ENCODE data around the gene RALGAPB.

RALGAPB gene

DNA sequence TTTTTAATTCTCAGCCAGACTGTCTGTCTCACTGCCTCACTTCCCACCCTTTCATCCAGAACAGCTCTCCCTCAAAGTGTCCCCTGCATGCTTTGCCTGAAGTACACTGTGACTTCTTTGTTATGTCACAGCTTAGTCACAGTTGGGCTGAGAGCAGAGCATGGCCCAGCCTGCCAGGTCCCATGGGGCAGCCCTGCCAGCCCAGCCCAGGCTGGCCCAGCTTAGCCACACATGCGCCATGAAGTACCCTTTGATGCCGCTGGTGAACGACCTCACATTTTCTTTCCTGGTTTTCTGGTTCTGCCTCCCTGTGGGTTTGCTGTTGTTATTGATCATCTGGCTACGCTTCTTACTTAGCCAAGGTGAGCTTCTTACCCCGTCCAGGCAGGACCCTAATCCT is 108.4 kb downstream of the RALGAPB start, which contains the start of gene ADIG:
TSS of gene ADIG (plus strand) at position 185 of the 400 bp plus-strand sequence. CDS start at position 239, 54 bp downstream.
- no peak within 1 kb of the TSS for H3K4me2 ChIP-seq (ENCODE audit: insufficient read depth, low read length)
- no peaks in the 10 kb centered on the region for H3K4me1 ChIP-seq (ENCODE audit: insufficient read depth, low read length)

DNA sequence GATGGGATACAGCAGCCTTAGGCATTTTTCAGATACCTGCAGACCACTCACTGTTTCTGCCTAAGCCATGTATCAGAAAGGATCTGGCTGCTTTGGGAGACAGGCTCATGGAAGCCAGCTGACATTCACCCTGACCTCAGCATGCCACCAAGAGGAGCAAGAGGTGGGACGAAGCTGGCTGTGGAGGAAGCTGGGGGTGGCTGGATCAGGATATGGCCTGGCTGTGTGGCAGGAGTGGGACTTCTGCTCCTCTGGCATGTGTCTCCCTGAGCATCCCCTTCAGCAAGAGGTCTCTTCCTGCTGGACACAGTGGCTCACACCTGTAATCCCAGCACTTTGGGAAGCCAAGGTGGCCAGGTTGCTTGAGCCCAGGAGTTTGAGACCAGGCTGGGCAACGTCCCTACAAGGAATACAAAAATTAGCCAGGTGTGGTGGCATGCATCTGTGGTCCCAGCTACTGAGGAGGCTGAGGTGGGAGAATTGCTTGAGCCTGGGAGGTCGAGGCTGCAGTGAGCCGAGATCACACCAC is 109.3 kb downstream of the RALGAPB start:
- ATAC-seq (ENCODE audit: insufficient read depth, low read depth) = no peak
- no peak for DNase-seq
- H3K4me2 ChIP-seq (ENCODE audit: insufficient read depth, low read length) = no peak overlapping the region

More for the DNA sequence above, 108.4 kb downstream of the RALGAPB start, which contains the start of gene ADIG:
- no peak for TF ChIP-seq EZH2 (IDR thresholded peaks at IDR 0.05; ENCODE audit: borderline replicate concordance, low read depth, low read length, severe bottlenecking)
- TF ChIP-seq, protein P1, sequence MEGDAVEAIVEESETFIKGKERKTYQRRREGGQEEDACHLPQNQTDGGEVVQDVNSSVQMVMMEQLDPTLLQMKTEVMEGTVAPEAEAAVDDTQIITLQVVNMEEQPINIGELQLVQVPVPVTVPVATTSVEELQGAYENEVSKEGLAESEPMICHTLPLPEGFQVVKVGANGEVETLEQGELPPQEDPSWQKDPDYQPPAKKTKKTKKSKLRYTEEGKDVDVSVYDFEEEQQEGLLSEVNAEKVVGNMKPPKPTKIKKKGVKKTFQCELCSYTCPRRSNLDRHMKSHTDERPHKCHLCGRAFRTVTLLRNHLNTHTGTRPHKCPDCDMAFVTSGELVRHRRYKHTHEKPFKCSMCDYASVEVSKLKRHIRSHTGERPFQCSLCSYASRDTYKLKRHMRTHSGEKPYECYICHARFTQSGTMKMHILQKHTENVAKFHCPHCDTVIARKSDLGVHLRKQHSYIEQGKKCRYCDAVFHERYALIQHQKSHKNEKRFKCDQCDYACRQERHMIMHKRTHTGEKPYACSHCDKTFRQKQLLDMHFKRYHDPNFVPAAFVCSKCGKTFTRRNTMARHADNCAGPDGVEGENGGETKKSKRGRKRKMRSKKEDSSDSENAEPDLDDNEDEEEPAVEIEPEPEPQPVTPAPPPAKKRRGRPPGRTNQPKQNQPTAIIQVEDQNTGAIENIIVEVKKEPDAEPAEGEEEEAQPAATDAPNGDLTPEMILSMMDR (IDR thresholded peaks at IDR 0.05; ENCODE audit: borderline replicate concordance, extremely low read depth, low read length, poor library complexity, severe bottlenecking) = no peak
- no peak within 1 kb of the TSS for H3K9ac ChIP-seq (ENCODE audit: low read depth, low read length)
- H3K4me3 ChIP-seq (ENCODE audit: low read depth in 1 of 2, low read length in 2 of 2) = no peak within 1 kb of the TSS
- H3K79me2 ChIP-seq (ENCODE audit: insufficient read depth, low read length) = no peaks in the 10 kb centered on the region
- H3K27ac ChIP-seq (ENCODE audit: low read length) = no peak within 1 kb of the TSS
- no peaks in the 10 kb centered on the region for H3K9me3 ChIP-seq (ENCODE audit: insufficient read depth, low read length, severe bottlenecking)
- H2AFZ ChIP-seq (ENCODE audit: low read depth, low read length) = no peak within 1 kb of the TSS
- no peaks in the 10 kb centered on the region; the same call in 1 of the 2 replicates for H4K20me1 ChIP-seq (ENCODE audit: insufficient read depth, low read length)
- no peak for DNase-seq
- peaks cover 13% of the 10 kb centered on the region; the same call in 1 of the 2 replicates for H3K36me3 ChIP-seq (ENCODE audit: insufficient read depth, low read length)
- no peaks in the 10 kb centered on the region for H3K27me3 ChIP-seq (ENCODE audit: insufficient read depth, low read length, poor library complexity)
- ATAC-seq (ENCODE audit: insufficient read depth, low read depth) = peak; percentile 53; the same call in 2 of the 3 replicates

DNA sequence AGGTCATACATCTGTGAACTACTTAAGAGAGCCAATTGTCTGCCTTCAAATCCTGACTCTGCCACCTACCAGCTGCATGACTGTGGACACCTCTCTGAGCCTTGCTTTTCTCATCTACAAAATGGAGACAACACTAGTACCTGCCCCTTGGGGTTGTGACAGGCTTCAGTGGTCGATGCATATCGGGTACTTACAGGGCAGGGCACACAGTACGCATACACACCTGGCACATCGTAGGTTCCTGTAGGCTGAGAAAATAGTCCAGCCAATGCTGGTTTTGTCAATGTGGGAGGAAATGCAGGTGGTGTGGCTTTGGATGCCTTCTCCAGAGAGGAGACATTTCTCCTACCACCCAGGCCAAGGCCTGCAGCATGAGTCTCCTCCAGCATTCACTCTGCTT is 110.7 kb downstream of the RALGAPB start:
- Histone ChIP-seq H3K27me3 (ENCODE audit: insufficient read depth, low read length, poor library complexity) (no peaks in the 10 kb centered on the region), H3K36me3 (ENCODE audit: insufficient read depth, low read length) (no peaks in the 10 kb centered on the region), H4K20me1 (ENCODE audit: insufficient read depth, low read length) (no peaks in the 10 kb centered on the region; the same call in 1 of the 2 replicates), H3K27ac (ENCODE audit: low read length) (no peak overlapping the region), H2AFZ (ENCODE audit: low read depth, low read length) (no peak overlapping the region), H3K4me1 (ENCODE audit: insufficient read depth, low read length) (no peaks in the 10 kb centered on the region), H3K4me2 (ENCODE audit: insufficient read depth, low read length) (no peak overlapping the region), H3K4me3 (ENCODE audit: low read depth in 1 of 2, low read length in 2 of 2) (no peak overlapping the region), H3K79me2 (ENCODE audit: insufficient read depth, low read length) (no peaks in the 10 kb centered on the region), H3K9ac (ENCODE audit: low read depth, low read length) (no peak overlapping the region), H3K9me3 (ENCODE audit: insufficient read depth, low read length, severe bottlenecking) (no peaks in the 10 kb centered on the region)
- TF ChIP-seq, protein P1 (IDR thresholded peaks at IDR 0.05; ENCODE audit: borderline replicate concordance, extremely low read depth, low read length, poor library complexity, severe bottlenecking) = no peak
- TF ChIP-seq EZH2 (IDR thresholded peaks at IDR 0.05; ENCODE audit: borderline replicate concordance, low read depth, low read length, severe bottlenecking) = no peak
- no peak for DNase-seq
- ATAC-seq (ENCODE audit: insufficient read depth, low read depth) = no peak

More for the DNA sequence above, 109.3 kb downstream of the RALGAPB start:
- H3K36me3 ChIP-seq (ENCODE audit: insufficient read depth, low read length) = peaks cover 5% of the 10 kb centered on the region; the same call in 1 of the 2 replicates
- H4K20me1 ChIP-seq (ENCODE audit: insufficient read depth, low read length) = no peaks in the 10 kb centered on the region; the same call in 1 of the 2 replicates
- no peaks in the 10 kb centered on the region for H3K4me1 ChIP-seq (ENCODE audit: insufficient read depth, low read length)
- H3K79me2 ChIP-seq (ENCODE audit: insufficient read depth, low read length) = no peaks in the 10 kb centered on the region
- no peak overlapping the region for H3K9ac ChIP-seq (ENCODE audit: low read depth, low read length)
- TF ChIP-seq, protein P1 (IDR thresholded peaks at IDR 0.05; ENCODE audit: borderline replicate concordance, extremely low read depth, low read length, poor library complexity, severe bottlenecking) = no peak
- no peak for TF ChIP-seq EZH2 (IDR thresholded peaks at IDR 0.05; ENCODE audit: borderline replicate concordance, low read depth, low read length, severe bottlenecking)
- H3K9me3 ChIP-seq (ENCODE audit: insufficient read depth, low read length, severe bottlenecking) = no peaks in the 10 kb centered on the region
- no peak overlapping the region for H2AFZ ChIP-seq (ENCODE audit: low read depth, low read length)
- H3K4me3 ChIP-seq (ENCODE audit: low read depth in 1 of 2, low read length in 2 of 2) = no peak overlapping the region
- no peak overlapping the region for H3K27ac ChIP-seq (ENCODE audit: low read length)
- no peaks in the 10 kb centered on the region for H3K27me3 ChIP-seq (ENCODE audit: insufficient read depth, low read length, poor library complexity)

All from DND-41 (cell line).